Osteoblast (primary cell): Measurements from ENCODE around the gene GRID1. TPM values are rescaled to one million over a fixed set of nuclear protein-coding genes. Genes with fewer than 3 reads are reported as not detected.

Experiments used
- DNase-seq: peaks from one replicate; pipeline ENCODE4 v3.0.0; 2011; ENCODE audit warnings: low spot score, mixed read lengths; ENCODE audit not compliant: insufficient read length; ENCODE audit errors: missing footprints
- H2AFZ ChIP-seq: 2 replicates; pipeline ENCODE4 v1.6.0; 2011; ENCODE audit warnings: mild to moderate bottlenecking, low read length
- H3K27ac ChIP-seq: 2 replicates; pipeline ENCODE4 v1.5.1; 2011; ENCODE audit warnings: mild to moderate bottlenecking, low read depth, low read length, moderate library complexity
- H3K27me3 ChIP-seq: 2 replicates; pipeline ENCODE4 v1.6.0; 2012; ENCODE audit warnings: mild to moderate bottlenecking, control low read depth, inconsistent platforms, low read length, moderate library complexity; ENCODE audit not compliant: insufficient read depth
- H3K36me3 ChIP-seq: 2 replicates; pipeline ENCODE4 v1.5.1; 2011; ENCODE audit warnings: mild to moderate bottlenecking, low read length, control low read depth, moderate library complexity; ENCODE audit not compliant: insufficient read depth
- H3K4me1 ChIP-seq: 2 replicates; pipeline ENCODE4 v1.5.1; 2011; ENCODE audit warnings: mild to moderate bottlenecking, low read length, control low read depth, moderate library complexity; ENCODE audit not compliant: insufficient read depth
- H3K4me2 ChIP-seq: 2 replicates; pipeline ENCODE4 v1.6.0; 2011; ENCODE audit warnings: mild to moderate bottlenecking, low read length; ENCODE audit not compliant: insufficient read depth
- H3K4me3 ChIP-seq: fragments of 200-600 bp; sonication (generic); 3 replicates; pipeline ENCODE4 v1.5.1; 2012; ENCODE audit warnings: mild to moderate bottlenecking, low read length, inconsistent platforms; ENCODE audit not compliant: insufficient read depth
- H3K79me2 ChIP-seq: 2 replicates; pipeline ENCODE4 v1.6.0; 2012; ENCODE audit warnings: mild to moderate bottlenecking, low read length, control low read depth, inconsistent platforms; ENCODE audit not compliant: insufficient read depth
- H3K9me3 ChIP-seq: 2 replicates; pipeline ENCODE4 v1.5.1; 2011; ENCODE audit warnings: low read depth, low read length, control low read depth
- H4K20me1 ChIP-seq: 2 replicates; pipeline ENCODE4 v1.6.0; 2012; ENCODE audit warnings: mild to moderate bottlenecking, low read length, control low read depth; ENCODE audit not compliant: insufficient read depth
- CTCF ChIP-seq: IDR thresholded peaks from 2 replicates; pipeline ENCODE4 v1.5.1; 2011; ENCODE audit warnings: mild to moderate bottlenecking, low read depth, low read length, moderate library complexity; ENCODE audit errors: extremely low read depth
- total RNA-seq: library from RNA; depleted of rRNA; stranded (reverse); fragments of >200 nt; gene quantifications from 2 replicates; pipeline ENCODE4 v1.2.3, GENCODE V29; 2012

GRID1 gene
- total RNA-seq, 1 donor = not detected

- H4K20me1 ChIP-seq = no peaks in the 10 kb centered on the region
- no peak for TF ChIP-seq CTCF
These were observed 283.4 kb downstream of the GRID1 start for GRCh38 chr10:86083206-86083605.

GRCh38 chr10:86082556-86082955 lies 284.0 kb downstream of the GRID1 start:
- no peaks in the 10 kb centered on the region for H3K36me3 ChIP-seq
- peak; percentile 6 for DNase-seq
- no peak overlapping the region for H3K4me3 ChIP-seq
- TF ChIP-seq CTCF = no peak
- H3K9me3 ChIP-seq = no peaks in the 10 kb centered on the region
- no peaks in the 10 kb centered on the region for H3K4me1 ChIP-seq
- no peak overlapping the region for H3K27ac ChIP-seq
- no peaks in the 10 kb centered on the region for H3K27me3 ChIP-seq
- H3K79me2 ChIP-seq = no peaks in the 10 kb centered on the region
- H3K4me2 ChIP-seq = no peak overlapping the region
- no peaks in the 10 kb centered on the region for H4K20me1 ChIP-seq
- H2AFZ ChIP-seq = no peak overlapping the region

More at GRCh38 chr10:86083206-86083605, 283.4 kb downstream of the GRID1 start:
- no peaks in the 10 kb centered on the region for H3K36me3 ChIP-seq
- DNase-seq = peak; percentile 18
- no peak overlapping the region for H3K27ac ChIP-seq
- H3K79me2 ChIP-seq = no peaks in the 10 kb centered on the region
- no peaks in the 10 kb centered on the region for H3K4me1 ChIP-seq
- no peak overlapping the region for H3K4me3 ChIP-seq
- no peaks in the 10 kb centered on the region for H3K27me3 ChIP-seq
- H2AFZ ChIP-seq = no peak overlapping the region
- no peaks in the 10 kb centered on the region for H3K9me3 ChIP-seq
- H3K4me2 ChIP-seq = no peak overlapping the region

DNA sequence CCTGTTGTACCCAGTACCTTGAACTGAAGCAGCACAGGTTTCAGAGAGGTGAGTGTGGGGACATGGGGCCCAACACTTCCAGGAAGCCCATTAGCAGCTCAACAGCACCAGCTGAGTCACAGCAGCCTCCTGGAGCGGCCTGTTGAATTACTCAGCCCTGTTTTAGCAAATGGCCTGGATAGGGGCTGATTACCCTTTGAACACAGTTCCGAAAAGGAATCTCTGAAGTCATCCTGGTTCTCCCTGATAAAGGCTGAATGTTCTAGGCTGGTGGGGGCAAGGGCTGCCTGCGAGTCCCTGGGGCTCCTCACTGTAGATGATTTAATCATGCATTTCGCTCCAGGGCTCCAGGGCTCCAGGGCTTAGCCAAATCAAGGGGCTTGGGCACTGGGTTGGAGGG lies 287.5 kb downstream of the GRID1 start:
- peak; percentile 38 for DNase-seq
- no peak overlapping the region for H3K27ac ChIP-seq
- H3K9me3 ChIP-seq = no peaks in the 10 kb centered on the region
- no peak overlapping the region for H3K4me2 ChIP-seq
- no peak overlapping the region for H2AFZ ChIP-seq
- no peaks in the 10 kb centered on the region for H3K79me2 ChIP-seq
- H3K4me3 ChIP-seq = no peak overlapping the region
- H4K20me1 ChIP-seq = no peaks in the 10 kb centered on the region
- H3K27me3 ChIP-seq = no peaks in the 10 kb centered on the region
- TF ChIP-seq CTCF = no peak
- no peaks in the 10 kb centered on the region for H3K4me1 ChIP-seq
- H3K36me3 ChIP-seq = no peaks in the 10 kb centered on the region

GRCh38 chr10:86078639-86079035 lies 288.0 kb downstream of the GRID1 start:
- Histone ChIP-seq H3K4me2 (no peak overlapping the region), H3K4me3 (no peak overlapping the region), H3K9me3 (no peaks in the 10 kb centered on the region), H4K20me1 (no peaks in the 10 kb centered on the region), H3K27me3 (no peaks in the 10 kb centered on the region), H3K36me3 (no peaks in the 10 kb centered on the region), H2AFZ (no peak overlapping the region), H3K79me2 (no peaks in the 10 kb centered on the region), H3K4me1 (no peaks in the 10 kb centered on the region), H3K27ac (no peak overlapping the region)
- no peak for TF ChIP-seq CTCF
- peak; percentile 5 for DNase-seq
